GM13976 (cell line): ENCODE measurements around the gene CRTAC1.

Experiments
- DNase-seq: peaks from one replicate; pipeline ENCODE4 v3.0.0; 2012; ENCODE audit warnings: low spot score
- CTCF ChIP-seq: IDR thresholded peaks from 2 replicates; pipeline ENCODE4 v1.5.1; 2012; ENCODE audit warnings: borderline replicate concordance, mild to moderate bottlenecking; ENCODE audit not compliant: insufficient read depth; ENCODE audit errors: extremely low read depth, missing control alignments, control extremely low read depth
- in situ Hi-C: fragments of 300-500 bp; cut with MboI; formaldehyde crosslinking; loops from one replicate; pipeline ENCODE4 v1.12.0; 2022; ENCODE audit warnings: low sequenced_read_pairs, mixed read lengths, inconsistent platforms; ENCODE audit not compliant: unreplicated experiment

The CRTAC1 gene

GRCh38 chr10:97964748-97965147 lies 65.7 kb downstream of the CRTAC1 start:
- DNase-seq = no peak
- TF ChIP-seq CTCF = no peak
- in situ Hi-C loops = no loop called here

GRCh38 chr10:97961945-97962344 lies 68.5 kb downstream of the CRTAC1 start:
- TF ChIP-seq CTCF = no peak
- in situ Hi-C loops = no loop called here
- no peak for DNase-seq

DNA sequence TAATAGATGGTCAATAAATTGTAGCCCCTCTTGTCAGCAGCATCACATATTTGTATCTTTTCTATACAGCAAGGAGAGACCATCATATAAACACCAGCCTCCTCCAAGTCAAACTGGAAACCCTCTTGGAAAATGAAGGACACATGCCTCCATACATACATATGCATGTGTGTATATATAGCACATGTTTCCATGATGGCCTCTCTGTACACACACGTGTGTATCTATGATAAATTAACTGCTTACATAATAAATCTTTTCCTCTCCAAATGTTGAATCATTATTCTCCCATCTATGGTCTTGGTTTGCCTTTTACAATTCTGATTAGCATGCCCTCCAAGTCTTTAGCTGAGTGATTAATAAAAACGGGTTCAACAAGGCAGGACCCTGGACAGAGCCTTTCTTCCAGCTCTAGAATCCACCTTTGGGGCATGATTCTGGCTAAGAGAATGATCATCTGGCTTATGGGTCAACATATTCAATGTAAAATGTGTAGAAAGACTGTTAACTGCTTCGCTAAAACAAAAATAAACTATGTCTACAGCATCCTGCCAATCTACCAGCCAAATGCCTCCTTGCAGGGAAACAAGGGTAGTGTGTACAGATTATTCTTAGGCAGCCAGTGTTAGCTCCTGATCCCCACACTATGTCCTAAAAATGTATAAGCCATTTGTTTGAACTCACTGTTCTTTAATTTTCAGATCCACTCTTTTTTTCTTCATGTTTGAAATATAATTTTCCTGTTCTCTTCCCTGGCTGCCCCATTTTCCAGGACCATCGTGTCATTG lies 70.0 kb downstream of the CRTAC1 start:
- no peak for DNase-seq
- no peak for TF ChIP-seq CTCF
- in situ Hi-C loops = no loop called here

DNA sequence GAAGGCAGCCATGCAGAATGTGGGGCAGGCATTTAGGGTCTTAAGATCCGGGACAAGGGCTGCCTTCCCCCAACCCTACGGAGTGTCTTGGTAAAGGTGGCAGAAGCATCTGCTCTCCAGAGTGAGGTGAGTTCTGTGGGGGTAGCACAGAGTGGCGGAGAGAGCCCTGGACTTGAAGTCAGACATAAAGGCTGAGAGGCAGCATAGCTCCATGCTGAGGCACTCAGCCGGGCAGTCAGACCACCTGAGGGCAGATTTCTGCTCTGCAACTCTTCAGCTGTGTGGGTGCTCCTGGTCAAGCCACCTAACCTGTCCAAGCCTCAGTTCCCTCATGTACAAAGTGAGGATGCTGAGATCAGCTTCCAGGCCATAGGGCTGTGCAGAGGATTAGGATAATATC lies 81.0 kb downstream of the CRTAC1 start:
- in situ Hi-C loops = no loop called here
- no peak for TF ChIP-seq CTCF
- no peak for DNase-seq

DNA sequence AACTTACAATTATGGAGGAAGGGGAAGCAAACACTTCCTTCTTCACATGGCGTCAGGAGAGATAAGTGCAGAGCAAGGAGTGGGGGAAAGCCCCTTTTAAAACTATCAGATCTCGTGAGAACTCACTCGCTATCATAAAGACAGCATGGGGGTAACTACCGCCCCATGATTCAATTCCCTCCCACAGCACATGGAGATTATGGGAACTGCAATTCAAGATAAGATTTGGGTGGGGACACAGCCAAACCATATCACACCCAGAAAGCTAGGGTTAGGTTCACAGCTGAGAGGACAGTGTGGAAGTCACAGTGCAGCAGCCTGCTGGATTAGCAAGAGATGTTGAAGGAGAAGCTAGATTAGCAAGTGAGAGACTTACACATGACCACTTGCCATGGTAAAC lies 81.6 kb downstream of the CRTAC1 start:
- in situ Hi-C loops = no loop called here
- no peak for DNase-seq
- TF ChIP-seq CTCF = no peak

DNA sequence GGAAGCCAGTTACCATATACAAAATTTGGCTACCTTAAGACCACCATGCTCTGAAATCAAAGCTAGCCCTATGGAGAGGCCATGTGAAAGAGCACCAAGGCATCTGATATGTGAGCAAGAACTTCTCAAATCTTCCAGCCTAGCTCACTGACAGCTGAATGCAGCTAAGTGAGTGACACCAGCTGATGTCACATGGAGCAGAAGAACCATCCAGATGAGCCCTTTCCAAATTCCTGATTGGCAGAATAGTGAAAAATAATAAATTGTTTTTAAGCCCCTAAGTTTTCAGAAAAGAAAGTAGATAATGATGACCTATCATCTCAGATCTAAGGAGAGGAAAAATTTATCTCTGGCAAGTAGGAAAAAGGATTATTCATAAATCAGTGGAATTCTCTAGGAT lies 85.6 kb downstream of the CRTAC1 start:
- DNase-seq = no peak
- in situ Hi-C loops = no loop called here
- no peak for TF ChIP-seq CTCF

- no peak for DNase-seq
- TF ChIP-seq CTCF = no peak
- in situ Hi-C loops = no loop called here
Observed at GRCh38 chr10:97943294-97943693, 87.1 kb downstream of the CRTAC1 start.
